Measurements from ENCODE around the gene CDH4.

- no peak for TF ChIP-seq CTCF (IDR thresholded peaks at IDR 0.05; ENCODE audit: insufficient read depth, low read length)
- TF ChIP-seq POLR2AphosphoS5 (IDR thresholded peaks at IDR 0.05; ENCODE audit: low read depth), result no peak
- TF ChIP-seq GABPA (IDR thresholded peaks at IDR 0.05; ENCODE audit: low read depth), result no peak
Measured at GRCh38 chr20:61982191-61982950, 730.3 kb downstream of the CDH4 start.
